IMR-90 (cell line): ENCODE results near the gene HES4. TPM values are rescaled to one million over a fixed set of nuclear protein-coding genes. Genes with fewer than 3 reads are reported as not detected.

Experiments
- ATAC-seq: fragments of 200-7000 bp; cut with Tn5 transposase; 2 replicates; pipeline ENCODE4 v1.9.1; 2020; ENCODE audit warnings: low read depth, mild to moderate bottlenecking, moderate library complexity
- BruUV-seq: library from RNA; stranded (reverse); fragments of 400-500 nt; replicated peaks from 2 replicates; lab custom pipeline; 2021; lab: Mats Ljungman, UMichigan
- CTCF ChIA-PET: fragments of 300-600 bp; formaldehyde crosslinking; extraction: SDS; loops from one replicate; lab custom pipeline; 2021; ENCODE audit warnings: antibody characterized with exemption; lab: Yijun Ruan, JAX
- POLR2A ChIA-PET: fragments of 300-600 bp; sonication (Branson Sonifier 250); formaldehyde crosslinking; loops from one replicate; lab custom pipeline; 2022; ENCODE audit warnings: antibody characterized with exemption; ENCODE audit not compliant: unreplicated experiment; lab: Charles Lee
- DNase-seq: peaks from one replicate; pipeline ENCODE4 v3.0.0; 2013
- H2AFZ ChIP-seq: replicated peaks from 2 replicates; pipeline ENCODE3; 2013; ENCODE audit warnings: low read length, mild to moderate bottlenecking; ENCODE audit not compliant: poor library complexity
- H2AK5ac ChIP-seq: 2 replicates; pipeline ENCODE4 v1.6.1; 2013; ENCODE audit warnings: low read depth, low read length, inconsistent platforms
- H2AK9ac ChIP-seq: replicated peaks from 2 replicates; pipeline ENCODE3; 2013; ENCODE audit warnings: mild to moderate bottlenecking, low read depth, low read length, moderate library complexity; ENCODE audit not compliant: poor library complexity
- H2BK120ac ChIP-seq: 2 replicates; pipeline ENCODE4 v1.6.1; 2013; ENCODE audit warnings: low read depth, low read length, inconsistent platforms
- H2BK15ac ChIP-seq: 3 replicates; pipeline ENCODE4 v1.6.1; 2013; ENCODE audit warnings: low read depth, low read length, inconsistent platforms
- H2BK20ac ChIP-seq: 2 replicates; pipeline ENCODE4 v1.6.1; 2013; ENCODE audit warnings: low read depth, mild to moderate bottlenecking, inconsistent platforms, low read length, moderate library complexity
- H2BK5ac ChIP-seq: 2 replicates; pipeline ENCODE4 v1.6.1; 2013; ENCODE audit warnings: mild to moderate bottlenecking, low read depth, low read length, inconsistent platforms; ENCODE audit not compliant: poor library complexity, severe bottlenecking
- H3K14ac ChIP-seq: replicated peaks from 2 replicates; pipeline ENCODE4 v1.6.1; 2013; ENCODE audit warnings: low read depth, low read length, inconsistent platforms
- H3K18ac ChIP-seq: 2 replicates; pipeline ENCODE4 v1.6.1; 2013; ENCODE audit warnings: low read depth, low read length, control low read depth
- H3K23ac ChIP-seq: 2 replicates; pipeline ENCODE4 v1.6.1; 2013; ENCODE audit warnings: low read depth, low read length, inconsistent platforms
- H3K27ac ChIP-seq: 2 replicates; pipeline ENCODE4 v1.5.1; 2013; ENCODE audit warnings: mild to moderate bottlenecking, control low read depth, low read length; ENCODE audit not compliant: insufficient read depth
- H3K27me3 ChIP-seq: 2 replicates; pipeline ENCODE4 v1.6.1; 2013; ENCODE audit warnings: low read length; ENCODE audit not compliant: control insufficient read depth, insufficient read depth
- H3K36me3 ChIP-seq: 2 replicates; pipeline ENCODE4 v1.6.1; 2013; ENCODE audit warnings: low read length, mixed read lengths; ENCODE audit not compliant: control insufficient read depth, insufficient read depth
- H3K4ac ChIP-seq: 2 replicates; pipeline ENCODE4 v1.6.1; 2013; ENCODE audit warnings: low read depth, low read length, inconsistent platforms
- H3K4me1 ChIP-seq: 2 replicates; pipeline ENCODE4 v1.6.1; 2013; ENCODE audit warnings: low read length, mixed read lengths; ENCODE audit not compliant: control insufficient read depth, insufficient read depth
- H3K4me2 ChIP-seq: 2 replicates; pipeline ENCODE4 v1.6.1; 2013; ENCODE audit warnings: low read depth, mild to moderate bottlenecking, control low read depth, low read length, moderate library complexity
- H3K4me3 ChIP-seq: 2 replicates; pipeline ENCODE4 v1.5.1; 2013; ENCODE audit warnings: low read depth, mild to moderate bottlenecking, control low read depth, low read length, moderate library complexity; ENCODE audit not compliant: insufficient read depth
- H3K56ac ChIP-seq: 2 replicates; pipeline ENCODE4 v1.6.1; 2013; ENCODE audit warnings: low read length, inconsistent platforms; ENCODE audit not compliant: insufficient read depth; ENCODE audit errors: extremely low read depth
- H3K79me1 ChIP-seq, 2 experiments: 2 replicates each; pipeline ENCODE4 v1.6.1; 2013; ENCODE audit warnings: low read length in 2 of 2, inconsistent platforms in 1 of 2, low read depth in 1 of 2
- H3K9ac ChIP-seq: 2 replicates; pipeline ENCODE4 v1.6.1; 2013; ENCODE audit warnings: low read depth, low read length, control low read depth
- H3K9me1 ChIP-seq: 2 replicates; pipeline ENCODE4 v1.6.1; 2013; ENCODE audit warnings: low read length, inconsistent platforms; ENCODE audit not compliant: insufficient read depth
- H3K9me3 ChIP-seq: 2 replicates; pipeline ENCODE4 v1.6.1; 2013; ENCODE audit warnings: low read length; ENCODE audit not compliant: control insufficient read depth, insufficient read depth
- H4K20me1 ChIP-seq: 2 replicates; pipeline ENCODE4 v1.6.1; 2013; ENCODE audit warnings: low read length, inconsistent platforms; ENCODE audit not compliant: insufficient read depth
- H4K5ac ChIP-seq: 2 replicates; pipeline ENCODE4 v1.6.1; 2013; ENCODE audit warnings: mild to moderate bottlenecking, low read depth, low read length, control low read depth
- H4K8ac ChIP-seq, 2 experiments: 2 replicates each; pipeline ENCODE4 v1.6.1; 2013; ENCODE audit warnings: low read depth in 2 of 2, low read length in 2 of 2, control low read depth in 1 of 2, inconsistent platforms in 1 of 2
- H4K91ac ChIP-seq: 2 replicates; pipeline ENCODE4 v1.6.1; 2013; ENCODE audit warnings: low read depth, low read length, inconsistent platforms; ENCODE audit not compliant: insufficient read depth
- CEBPB ChIP-seq: IDR thresholded peaks from 2 replicates; pipeline ENCODE4 v1.6.1; 2012; ENCODE audit warnings: low read depth, low read length, improper control_type of control experiment
- MAFK ChIP-seq: IDR thresholded peaks from 2 replicates; pipeline ENCODE4 v1.6.1; 2012; ENCODE audit warnings: low read depth, low read length, improper control_type of control experiment
- SMC3 ChIP-seq: fragments of 150-350 bp; IDR thresholded peaks from 2 replicates; pipeline ENCODE4 v1.6.1; 2016; ENCODE audit warnings: low read depth, mild to moderate bottlenecking, antibody characterized with exemption, low read length, moderate library complexity
- WGBS, 2 experiments: methylation state at CpG; one replicate each; pipeline versions ENCODE4 v1.1.5 to v1.1.7; 2013; ENCODE audit warnings: missing lambda C conversion rate in 2 of 2; ENCODE audit not compliant: insufficient read length in 1 of 2; ENCODE audit errors: extremely low coverage in 2 of 2; 5-methylcytosine and 5-hydroxymethylcytosine counted together
- dilution Hi-C: fragments of 300-500 bp; cut with HindIII; formaldehyde crosslinking; loops from one replicate; pipeline ENCODE4 v1.14.3; 2018; ENCODE audit warnings: low sequenced_read_pairs; ENCODE audit not compliant: unreplicated experiment
- in situ Hi-C: fragments of 300-500 bp; cut with MboI; formaldehyde crosslinking; loops from 3 replicates; pipeline ENCODE4 v1.14.3; 2019; ENCODE audit warnings: low sequenced_read_pairs, inconsistent platforms, mixed read lengths
- intact Hi-C: fragments of 100-400 bp; cut with micrococcal nuclease; formaldehyde crosslinking; loops from 2 replicates; pipeline ENCODE4 v1.10.0; 2022
- polyA plus RNA-seq, 3 experiments: library from polyadenylated mRNA; depleted of rRNA; stranded (reverse); fragments of >200 nt; gene quantifications; 2 replicates each; pipeline ENCODE4 v1.2.3, GENCODE V29; 2012; ENCODE audit warnings: low replicate concordance in 1 of 3
- total RNA-seq: library from RNA; depleted of rRNA; stranded (reverse); fragments of >200 nt; gene quantifications from 2 replicates; pipeline ENCODE4 v1.2.3, GENCODE V29; 2012

HES4 gene
- total and polyA plus RNA-seq, 2 of the 4 experiments (the other 2 are of a cell fraction), result 1.4 to 11.7 TPM

DNA sequence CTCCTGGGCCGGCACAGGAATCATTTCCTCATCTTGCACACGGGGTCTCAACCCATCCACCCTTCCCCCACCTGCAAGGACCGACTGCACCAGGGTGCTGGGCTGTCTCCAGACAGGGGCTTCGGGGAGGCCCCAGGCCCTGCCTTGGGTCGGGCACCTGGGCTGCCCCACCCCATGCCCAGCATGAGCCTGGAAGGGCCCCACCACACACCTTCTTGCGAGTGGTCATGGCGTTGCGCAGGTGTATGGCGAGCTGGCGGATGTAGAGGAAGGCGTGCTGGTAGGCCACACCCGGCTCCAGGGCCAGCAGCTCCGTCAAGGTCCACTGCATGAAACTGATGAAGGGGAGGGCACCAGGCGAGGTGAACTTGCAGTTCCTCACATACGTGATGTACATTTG is 47.7 kb downstream of the HES4 start:
- Histone ChIP-seq H3K23ac (no peak overlapping the region), H3K27ac (no peak overlapping the region), H2AK5ac (no peak overlapping the region), H3K56ac (no peak overlapping the region), H4K5ac (no peak overlapping the region), H2AFZ (no peak overlapping the region), H3K9me1 (peaks cover 7% of the 10 kb centered on the region), H3K14ac (no peak overlapping the region), H3K4me1 (no peaks in the 10 kb centered on the region), H2BK5ac (no peak overlapping the region), H2BK15ac (no peak overlapping the region), H3K9me3 (no peaks in the 10 kb centered on the region), H2BK120ac (no peak overlapping the region), H3K4ac (no peak overlapping the region), H2AK9ac (no peak overlapping the region), H4K8ac (no peak overlapping the region), H4K91ac (no peak overlapping the region), H3K4me2 (no peak overlapping the region), H3K18ac (no peak overlapping the region), H3K79me1 (peaks cover 9 to 38% of the 10 kb centered on the region in 2 experiments), H3K4me3 (no peak overlapping the region), H3K36me3 (peaks cover 85% of the 10 kb centered on the region), H2BK20ac (no peak overlapping the region), H3K9ac (no peak overlapping the region), H3K27me3 (no peaks in the 10 kb centered on the region), H4K20me1 (peaks cover 18% of the 10 kb centered on the region)
- dilution Hi-C loops (no loop called here), in situ Hi-C loops (no loop called here), intact Hi-C loops (no loop called here)
- ATAC-seq (no peak), DNase-seq (no peak)
- no CpG with 5 or more reads among the region's 15 CpGs for WGBS, 2 experiments
- no TSS peak for BruUV-seq
- CTCF ChIA-PET, result no interaction called here
- POLR2A ChIA-PET, result interaction anchor here (0.6 kb wide), 1 partner anchor 12 kb away, joined by 3 read pairs; no protein-coding TSS in a partner anchor
- TF ChIP-seq MAFK (no peak), SMC3 (no peak), CEBPB (no peak)
